ENCODE measurements around the gene TMEM266.

Gene TMEM266

DNA sequence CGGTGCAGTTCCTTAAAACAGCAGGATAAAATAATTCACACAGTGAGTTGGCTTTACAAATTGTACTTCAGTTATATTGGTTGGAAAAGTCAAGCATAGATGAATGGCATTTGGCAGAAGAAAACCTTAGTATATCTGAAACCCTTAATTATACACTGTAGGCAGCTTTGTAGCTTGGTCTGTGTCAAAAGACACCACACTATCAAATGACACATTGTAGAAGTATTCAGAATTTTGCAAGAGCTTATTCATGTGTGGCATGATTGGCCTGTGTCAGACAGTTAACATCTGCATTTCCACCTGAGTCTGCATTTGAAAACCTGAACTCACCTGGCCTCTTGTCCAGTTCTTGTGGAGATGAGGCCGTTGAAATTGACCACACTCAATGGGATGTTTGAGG is 13.8 kb downstream of the TMEM266 start:
- H3K36me3 ChIP-seq (ENCODE audit: insufficient read depth, low read length): no peaks in the 10 kb centered on the region
- no peaks in the 10 kb centered on the region for H3K9me2 ChIP-seq (replicated peaks; ENCODE audit: low read depth, low read length)
- peaks cover 5% of the 10 kb centered on the region for H3K4me1 ChIP-seq (ENCODE audit: insufficient read depth, low read length, poor library complexity, severe bottlenecking)
- no peaks in the 10 kb centered on the region for H3K27me3 ChIP-seq (ENCODE audit: insufficient read depth, low read length, poor library complexity, severe bottlenecking)
- no peak overlapping the region for H3K4me3 ChIP-seq (ENCODE audit: low read length, poor library complexity, severe bottlenecking)
- no peaks in the 10 kb centered on the region for H3K9me3 ChIP-seq (ENCODE audit: insufficient read depth, low read depth, low read length)
- no peaks in the 10 kb centered on the region for H3K79me2 ChIP-seq (ENCODE audit: insufficient read depth, low read length)
- no peak for TF ChIP-seq EZH2phosphoT487 (IDR thresholded peaks at IDR 0.05; ENCODE audit: borderline replicate concordance)
- TF ChIP-seq, protein P1, sequence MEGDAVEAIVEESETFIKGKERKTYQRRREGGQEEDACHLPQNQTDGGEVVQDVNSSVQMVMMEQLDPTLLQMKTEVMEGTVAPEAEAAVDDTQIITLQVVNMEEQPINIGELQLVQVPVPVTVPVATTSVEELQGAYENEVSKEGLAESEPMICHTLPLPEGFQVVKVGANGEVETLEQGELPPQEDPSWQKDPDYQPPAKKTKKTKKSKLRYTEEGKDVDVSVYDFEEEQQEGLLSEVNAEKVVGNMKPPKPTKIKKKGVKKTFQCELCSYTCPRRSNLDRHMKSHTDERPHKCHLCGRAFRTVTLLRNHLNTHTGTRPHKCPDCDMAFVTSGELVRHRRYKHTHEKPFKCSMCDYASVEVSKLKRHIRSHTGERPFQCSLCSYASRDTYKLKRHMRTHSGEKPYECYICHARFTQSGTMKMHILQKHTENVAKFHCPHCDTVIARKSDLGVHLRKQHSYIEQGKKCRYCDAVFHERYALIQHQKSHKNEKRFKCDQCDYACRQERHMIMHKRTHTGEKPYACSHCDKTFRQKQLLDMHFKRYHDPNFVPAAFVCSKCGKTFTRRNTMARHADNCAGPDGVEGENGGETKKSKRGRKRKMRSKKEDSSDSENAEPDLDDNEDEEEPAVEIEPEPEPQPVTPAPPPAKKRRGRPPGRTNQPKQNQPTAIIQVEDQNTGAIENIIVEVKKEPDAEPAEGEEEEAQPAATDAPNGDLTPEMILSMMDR (conservative IDR thresholded peaks at IDR 0.05; ENCODE audit: low read length): no peak
- H2AFZ ChIP-seq (ENCODE audit: low read length): no peak overlapping the region
- no peaks in the 10 kb centered on the region for H3F3A ChIP-seq (ENCODE audit: low read depth)
- H3K9ac ChIP-seq (ENCODE audit: low read depth, low read length, poor library complexity, severe bottlenecking): no peak overlapping the region
- no peaks in the 10 kb centered on the region for H4K20me1 ChIP-seq (ENCODE audit: insufficient read depth, low read length, poor library complexity, severe bottlenecking)
- H3K4me2 ChIP-seq (ENCODE audit: low read depth, low read length, poor library complexity, severe bottlenecking): no peak overlapping the region

DNA sequence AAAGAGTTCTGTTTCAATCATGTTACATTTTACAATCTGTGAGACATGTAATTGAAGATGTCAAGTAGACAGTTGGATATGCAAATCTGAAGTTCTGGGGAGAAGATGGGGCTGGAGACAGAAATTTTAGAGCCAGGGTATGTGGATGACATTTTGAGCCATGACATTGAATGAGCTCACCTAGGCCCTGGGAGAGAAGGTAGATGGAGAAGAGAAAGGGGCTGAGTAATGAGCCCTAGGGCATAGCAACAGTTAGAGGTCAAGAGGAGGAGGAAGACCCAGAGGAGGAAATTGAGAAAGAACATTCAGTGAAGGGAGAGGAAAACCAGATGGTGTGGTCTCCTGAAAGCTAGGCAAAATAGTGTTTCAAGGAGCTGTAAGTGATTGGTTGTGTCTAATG is 15.3 kb downstream of the TMEM266 start:
- no peaks in the 10 kb centered on the region for H3K9me2 ChIP-seq (replicated peaks; ENCODE audit: low read depth, low read length)
- H3K27me3 ChIP-seq (ENCODE audit: insufficient read depth, low read length, poor library complexity, severe bottlenecking): no peaks in the 10 kb centered on the region
- no peaks in the 10 kb centered on the region for H3K9me3 ChIP-seq (ENCODE audit: insufficient read depth, low read depth, low read length)
- no peak overlapping the region for H2AFZ ChIP-seq (ENCODE audit: low read length)
- H3F3A ChIP-seq (ENCODE audit: low read depth): no peaks in the 10 kb centered on the region
- TF ChIP-seq, protein P1 (conservative IDR thresholded peaks at IDR 0.05; ENCODE audit: low read length): no peak
- no peak for TF ChIP-seq EZH2phosphoT487 (IDR thresholded peaks at IDR 0.05; ENCODE audit: borderline replicate concordance)
- H3K4me1 ChIP-seq (ENCODE audit: insufficient read depth, low read length, poor library complexity, severe bottlenecking): peaks cover 9% of the 10 kb centered on the region
- H3K79me2 ChIP-seq (ENCODE audit: insufficient read depth, low read length): no peaks in the 10 kb centered on the region
- H3K36me3 ChIP-seq (ENCODE audit: insufficient read depth, low read length): no peaks in the 10 kb centered on the region
- no peaks in the 10 kb centered on the region for H4K20me1 ChIP-seq (ENCODE audit: insufficient read depth, low read length, poor library complexity, severe bottlenecking)
- no peak overlapping the region for H3K4me2 ChIP-seq (ENCODE audit: low read depth, low read length, poor library complexity, severe bottlenecking)
- no peak overlapping the region for H3K9ac ChIP-seq (ENCODE audit: low read depth, low read length, poor library complexity, severe bottlenecking)
- no peak overlapping the region for H3K4me3 ChIP-seq (ENCODE audit: low read length, poor library complexity, severe bottlenecking)

DNA sequence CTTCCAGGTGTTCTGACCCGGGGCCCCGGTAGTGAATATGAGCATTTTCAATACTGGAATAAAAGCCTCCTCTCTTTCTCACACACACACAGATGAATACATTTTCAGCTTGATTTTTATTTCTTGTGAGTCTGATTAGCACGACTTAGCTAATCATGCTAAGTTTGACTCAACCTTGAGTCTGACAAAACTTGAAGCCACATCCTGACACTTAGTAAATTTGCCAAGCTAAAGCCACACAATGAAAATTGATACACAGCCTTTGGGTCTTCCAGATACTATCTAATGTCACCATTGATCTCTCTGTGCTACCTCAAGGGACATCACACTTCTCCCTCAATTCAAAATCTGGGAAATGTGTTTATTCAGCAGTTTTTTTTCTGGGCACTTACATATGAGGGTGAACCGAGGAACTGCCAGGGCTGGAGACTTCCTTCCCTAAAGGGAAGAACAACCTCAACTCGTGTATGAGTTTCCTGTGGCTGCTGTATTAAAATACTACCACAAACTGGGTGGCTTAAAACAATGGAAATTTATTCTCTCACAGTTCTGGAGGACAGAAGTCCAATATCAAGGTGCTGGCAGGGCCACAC is 18.6 kb downstream of the TMEM266 start:
- no peaks in the 10 kb centered on the region for H3K9me2 ChIP-seq (replicated peaks; ENCODE audit: low read depth, low read length)
- H3K9me3 ChIP-seq (ENCODE audit: insufficient read depth, low read depth, low read length): no peaks in the 10 kb centered on the region
- H3K4me3 ChIP-seq (ENCODE audit: low read length, poor library complexity, severe bottlenecking): no peak overlapping the region
- TF ChIP-seq EZH2phosphoT487 (IDR thresholded peaks at IDR 0.05; ENCODE audit: borderline replicate concordance): no peak
- TF ChIP-seq, protein P1 (conservative IDR thresholded peaks at IDR 0.05; ENCODE audit: low read length): no peak
- H3K27me3 ChIP-seq (ENCODE audit: insufficient read depth, low read length, poor library complexity, severe bottlenecking): no peaks in the 10 kb centered on the region
- no peaks in the 10 kb centered on the region for H3K79me2 ChIP-seq (ENCODE audit: insufficient read depth, low read length)
- peak overlapping the region; percentile 83 for H2AFZ ChIP-seq (ENCODE audit: low read length)
- H3K4me1 ChIP-seq (ENCODE audit: insufficient read depth, low read length, poor library complexity, severe bottlenecking): peaks cover 9% of the 10 kb centered on the region
- no peaks in the 10 kb centered on the region for H4K20me1 ChIP-seq (ENCODE audit: insufficient read depth, low read length, poor library complexity, severe bottlenecking)
- H3K9ac ChIP-seq (ENCODE audit: low read depth, low read length, poor library complexity, severe bottlenecking): no peak overlapping the region
- no peaks in the 10 kb centered on the region for H3F3A ChIP-seq (ENCODE audit: low read depth)
- H3K36me3 ChIP-seq (ENCODE audit: insufficient read depth, low read length): no peaks in the 10 kb centered on the region
- peak overlapping the region; percentile 31 for H3K4me2 ChIP-seq (ENCODE audit: low read depth, low read length, poor library complexity, severe bottlenecking)
